Measurements from ENCODE around the gene CDC42BPB. TPM values are rescaled to one million over a fixed set of nuclear protein-coding genes. Genes with fewer than 3 reads are reported as not detected.

CDC42BPB gene
- total and polyA plus RNA-seq, 12 donors: 41.1 to 108 (median 77.4) TPM

- 93 to 96% (median 94%) methylated on average over 23 to 25 of the region's 25 CpGs for WGBS, 4 donors
- H3K4me3 ChIP-seq: no peak overlapping the region
- DNase-seq: no peak
- intact Hi-C loops (cut with DNase I): no loop called here
- H3K36me3 ChIP-seq (replicated peaks in 1 of 2): peaks cover 0 to 93% of the 10 kb centered on the region in 2 donors
- TF ChIP-seq POLR2A (IDR thresholded peaks at IDR 0.05): no peak
- TF ChIP-seq, protein P1, sequence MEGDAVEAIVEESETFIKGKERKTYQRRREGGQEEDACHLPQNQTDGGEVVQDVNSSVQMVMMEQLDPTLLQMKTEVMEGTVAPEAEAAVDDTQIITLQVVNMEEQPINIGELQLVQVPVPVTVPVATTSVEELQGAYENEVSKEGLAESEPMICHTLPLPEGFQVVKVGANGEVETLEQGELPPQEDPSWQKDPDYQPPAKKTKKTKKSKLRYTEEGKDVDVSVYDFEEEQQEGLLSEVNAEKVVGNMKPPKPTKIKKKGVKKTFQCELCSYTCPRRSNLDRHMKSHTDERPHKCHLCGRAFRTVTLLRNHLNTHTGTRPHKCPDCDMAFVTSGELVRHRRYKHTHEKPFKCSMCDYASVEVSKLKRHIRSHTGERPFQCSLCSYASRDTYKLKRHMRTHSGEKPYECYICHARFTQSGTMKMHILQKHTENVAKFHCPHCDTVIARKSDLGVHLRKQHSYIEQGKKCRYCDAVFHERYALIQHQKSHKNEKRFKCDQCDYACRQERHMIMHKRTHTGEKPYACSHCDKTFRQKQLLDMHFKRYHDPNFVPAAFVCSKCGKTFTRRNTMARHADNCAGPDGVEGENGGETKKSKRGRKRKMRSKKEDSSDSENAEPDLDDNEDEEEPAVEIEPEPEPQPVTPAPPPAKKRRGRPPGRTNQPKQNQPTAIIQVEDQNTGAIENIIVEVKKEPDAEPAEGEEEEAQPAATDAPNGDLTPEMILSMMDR (IDR thresholded peaks at IDR 0.05): no peak
- no peak overlapping the region for H3K27ac ChIP-seq
- no peaks in the 10 kb centered on the region for H3K27me3 ChIP-seq
- H3K9me3 ChIP-seq (replicated peaks in 1 of 3): no peaks in the 10 kb centered on the region
- H3K4me1 ChIP-seq (replicated peaks in 1 of 2): no peaks in the 10 kb centered on the region
Measured at GRCh38 chr14:102971836-102972606, 85.3 kb downstream of the CDC42BPB start.

- Histone ChIP-seq H3K36me3 (replicated peaks in 1 of 2) (peaks cover 0 to 93% of the 10 kb centered on the region in 2 donors), H3K4me3 (no peak overlapping the region), H3K27me3 (no peaks in the 10 kb centered on the region), H3K9me3 (replicated peaks in 1 of 3) (no peaks in the 10 kb centered on the region), H3K4me1 (replicated peaks in 1 of 2) (no peaks in the 10 kb centered on the region), H3K27ac (no peak overlapping the region)
- TF ChIP-seq, protein P1 (IDR thresholded peaks at IDR 0.05): no peak
- TF ChIP-seq POLR2A (IDR thresholded peaks at IDR 0.05): no peak
- no peak for DNase-seq
- WGBS, 4 donors: 91 to 95% (median 93%) methylated on average over 9 of the region's 9 CpGs
- intact Hi-C loops (cut with DNase I): no loop called here
Measured at GRCh38 chr14:102971314-102971713, 86.0 kb downstream of the CDC42BPB start.

GRCh38 chr14:102970496-102970895 is 86.9 kb downstream of the CDC42BPB start:
- Histone ChIP-seq H3K27me3 (no peaks in the 10 kb centered on the region), H3K4me3 (no peak overlapping the region), H3K36me3 (replicated peaks in 1 of 2) (peaks cover 0 to 93% of the 10 kb centered on the region in 2 donors), H3K27ac (no peak overlapping the region), H3K9me3 (replicated peaks in 1 of 3) (no peaks in the 10 kb centered on the region), H3K4me1 (replicated peaks in 1 of 2) (no peaks in the 10 kb centered on the region)
- DNase-seq: no peak
- TF ChIP-seq POLR2A (IDR thresholded peaks at IDR 0.05): no peak
- TF ChIP-seq, protein P1 (IDR thresholded peaks at IDR 0.05): no peak
- WGBS, 4 donors: 91 to 94% (median 93%) methylated on average over 10 of the region's 10 CpGs
- intact Hi-C loops (cut with DNase I): no loop called here

DNA sequence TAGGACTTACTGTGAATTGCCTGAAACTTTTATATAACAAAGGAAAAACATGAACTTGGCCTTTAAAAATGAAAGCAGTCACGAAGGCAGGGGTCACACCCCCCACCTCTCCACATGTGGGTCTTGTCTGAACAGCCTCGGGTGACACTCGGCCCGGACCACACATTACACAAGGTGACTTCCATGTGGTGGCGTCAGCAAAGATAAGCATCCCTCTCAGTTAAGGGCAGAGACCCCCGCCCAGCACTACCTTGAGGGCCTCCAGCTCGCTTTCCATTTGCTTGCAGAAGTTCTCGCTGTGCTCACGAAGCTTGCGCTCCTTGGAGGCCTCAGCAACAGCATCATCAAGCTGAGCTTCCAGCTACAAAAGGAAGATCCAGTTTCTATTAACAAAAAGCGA is 87.4 kb downstream of the CDC42BPB start:
- H3K27me3 ChIP-seq: no peaks in the 10 kb centered on the region
- no peaks in the 10 kb centered on the region for H3K4me1 ChIP-seq (replicated peaks in 1 of 2)
- H3K9me3 ChIP-seq (replicated peaks in 1 of 3): no peaks in the 10 kb centered on the region
- intact Hi-C loops (cut with DNase I): no loop called here
- WGBS, 4 donors: 80 to 94% (median 92%) methylated on average over 11 of the region's 11 CpGs
- H3K27ac ChIP-seq: no peak overlapping the region
- DNase-seq: no peak
- peaks cover 0 to 93% of the 10 kb centered on the region in 2 donors for H3K36me3 ChIP-seq (replicated peaks in 1 of 2)
- TF ChIP-seq, protein P1 (IDR thresholded peaks at IDR 0.05): no peak
- TF ChIP-seq POLR2A (IDR thresholded peaks at IDR 0.05): no peak
- H3K4me3 ChIP-seq: no peak overlapping the region
